Testis (tissue), 3 donors: ENCODE data around the gene PYM1. TPM values are rescaled to one million over a fixed set of nuclear protein-coding genes. Genes with fewer than 3 reads are reported as not detected.

Experiments
- DNase-seq: peaks from one replicate; pipeline ENCODE4 v3.0.0-alpha.2; 2019
- H3K27ac ChIP-seq, 2 donors: fragments of 200-600 bp; sonication (generic); one replicate each; pipeline ENCODE4 v1.5.1; 2019
- H3K27me3 ChIP-seq: fragments of 200-600 bp; sonication (generic); one replicate; pipeline ENCODE4 v1.5.1; 2019
- H3K36me3 ChIP-seq: fragments of 200-600 bp; sonication (generic); one replicate; pipeline ENCODE4 v1.5.1; 2017; ENCODE audit warnings: low read depth; ENCODE audit errors: missing control alignments
- H3K4me1 ChIP-seq: fragments of 200-600 bp; sonication (generic); one replicate; pipeline ENCODE4 v1.5.1; 2019
- H3K4me3 ChIP-seq, 2 donors: fragments of 200-600 bp; sonication (generic); one replicate each; pipeline ENCODE4 v1.5.1; 2017 to 2019
- H3K9me3 ChIP-seq: fragments of 200-600 bp; sonication (generic); one replicate; pipeline ENCODE4 v1.5.1; 2017
- CTCF ChIP-seq, 3 experiments: fragments of 450-650 bp in 2 of 3; fragments of 200-600 bp in 1 of 3; sonication (generic) in 1 of 3; IDR thresholded peaks; one replicate each; pipeline ENCODE4 v1.5.1; 2016 to 2019; ENCODE audit warnings: antibody characterized with exemption in 3 of 3, mild to moderate bottlenecking in 2 of 3, moderate library complexity in 1 of 3
- POLR2A ChIP-seq: fragments of 450-650 bp; IDR thresholded peaks from one replicate; pipeline ENCODE4 v1.6.1; 2017; ENCODE audit warnings: antibody characterized with exemption, mild to moderate bottlenecking, moderate library complexity
- WGBS, 2 donors: methylation state at CpG; one replicate each; pipeline ENCODE4 v1.1.5; 2018; 5-methylcytosine and 5-hydroxymethylcytosine counted together
- intact Hi-C: fragments of 100-400 bp; cut with DNase I; formaldehyde crosslinking; loops from one replicate; pipeline ENCODE4 v1.15.1; 2023; ENCODE audit warnings: low total_unique reads
- polyA plus RNA-seq: library from polyadenylated mRNA; stranded (reverse); fragments of 350-450 nt; fragmentation: Illumina TruSeq; extraction: RNeasy Lipid Tissue Mini Kit (QIAGEN cat#74804); gene quantifications from one replicate; pipeline ENCODE4 v1.2.3, GENCODE V29; 2014; ENCODE audit warnings: low read depth, low replicate concordance; ENCODE audit not compliant: insufficient read depth
- total RNA-seq, 2 donors: library from RNA; depleted of rRNA; stranded (reverse); fragments of >200 nt; gene quantifications; one replicate each; pipeline ENCODE4 v1.2.3, GENCODE V29; 2016

PYM1 gene
- total and polyA plus RNA-seq, 3 donors from 2014 or later: 51.6 to 71.3 (median 51.8) TPM

- 89% methylated on average over 2 of the region's 2 CpGs for WGBS, 2 donors
- TF ChIP-seq POLR2A (no peak), CTCF (IDR thresholded peaks at IDR 0.05) (no peak)
- Histone ChIP-seq H3K36me3 (no peaks in the 10 kb centered on the region), H3K27ac (no peak overlapping the region), H3K4me1 (no peaks in the 10 kb centered on the region), H3K9me3 (no peaks in the 10 kb centered on the region), H3K27me3 (no peaks in the 10 kb centered on the region), H3K4me3 (no peak overlapping the region)
- intact Hi-C loops: loop anchor here (10.0 kb wide), 1 partner anchor 193 kb away; the partner anchor contains the start of gene GDF11
- no peak for DNase-seq
Observed at GRCh38 chr12:55937981-55938380, 10.3 kb upstream of the PYM1 start.

- Histone ChIP-seq H3K27ac (peak overlapping the region; percentile 39 to 66), H3K4me1 (peaks cover 8% of the 10 kb centered on the region), H3K27me3 (no peaks in the 10 kb centered on the region), H3K9me3 (no peaks in the 10 kb centered on the region), H3K36me3 (no peaks in the 10 kb centered on the region), H3K4me3 (peak overlapping the region; percentile 18 to 49)
- peak; percentile 33 for DNase-seq
- TF ChIP-seq POLR2A (no peak), CTCF (IDR thresholded peaks at IDR 0.05) (no peak)
- intact Hi-C loops: loop anchor here (10.0 kb wide), 1 partner anchor 191 kb away; the partner anchor contains the start of gene GDF11
- WGBS, 2 donors: 20 to 30% methylated on average over 26 of the region's 26 CpGs
Observed at GRCh38 chr12:55935738-55936151, 8.1 kb upstream of the PYM1 start.

GRCh38 chr12:55934773-55935172 is 7.1 kb upstream of the PYM1 start:
- Histone ChIP-seq H3K4me3 (no peak overlapping the region), H3K36me3 (no peaks in the 10 kb centered on the region), H3K4me1 (peaks cover 12% of the 10 kb centered on the region), H3K27me3 (no peaks in the 10 kb centered on the region), H3K9me3 (no peaks in the 10 kb centered on the region), H3K27ac (no peak overlapping the region)
- TF ChIP-seq CTCF (IDR thresholded peaks at IDR 0.05): no peak
- TF ChIP-seq POLR2A: no peak
- intact Hi-C loops: loop anchor here (10.0 kb wide), 1 partner anchor 190 kb away; the partner anchor contains the start of gene GDF11
- no peak for DNase-seq
- 88 to 97% methylated on average over 1 of the region's 1 CpG for WGBS, 2 donors

GRCh38 chr12:55933799-55934742 is 6.4 kb upstream of the PYM1 start:
- H3K4me3 ChIP-seq: no peak overlapping the region
- WGBS, 2 donors: 88 to 96% methylated on average over 1 of the region's 1 CpG
- intact Hi-C loops: loop anchor here (10.0 kb wide), 1 partner anchor 189 kb away; the partner anchor contains the start of gene GDF11
- no peak overlapping the region for H3K27ac ChIP-seq
- no peaks in the 10 kb centered on the region for H3K9me3 ChIP-seq
- no peaks in the 10 kb centered on the region for H3K27me3 ChIP-seq
- no peaks in the 10 kb centered on the region for H3K36me3 ChIP-seq
- peaks cover 12% of the 10 kb centered on the region for H3K4me1 ChIP-seq
- no peak for TF ChIP-seq CTCF (IDR thresholded peaks at IDR 0.05)
- TF ChIP-seq POLR2A: no peak
- DNase-seq: no peak
